CD4-positive, alpha-beta T cell treated with Interleukin-12 subunit alpha and Interleukin-12 subunit beta, for 1 hour (primary cell): ENCODE data around the gene MAD1L1.
A peak's percentile ranks its signal among the peaks of the same experiment; 100 is the strongest.
"Not testable (repeated sequence)": the region's sequence is repeated elsewhere in the genome, so short reads cannot be mapped to it uniquely, and the experiment has no call there.

Experiments used
- DNase-seq: peaks from one replicate; pipeline ENCODE4 v3.0.0-alpha.2; 2020

MAD1L1 gene

DNA sequence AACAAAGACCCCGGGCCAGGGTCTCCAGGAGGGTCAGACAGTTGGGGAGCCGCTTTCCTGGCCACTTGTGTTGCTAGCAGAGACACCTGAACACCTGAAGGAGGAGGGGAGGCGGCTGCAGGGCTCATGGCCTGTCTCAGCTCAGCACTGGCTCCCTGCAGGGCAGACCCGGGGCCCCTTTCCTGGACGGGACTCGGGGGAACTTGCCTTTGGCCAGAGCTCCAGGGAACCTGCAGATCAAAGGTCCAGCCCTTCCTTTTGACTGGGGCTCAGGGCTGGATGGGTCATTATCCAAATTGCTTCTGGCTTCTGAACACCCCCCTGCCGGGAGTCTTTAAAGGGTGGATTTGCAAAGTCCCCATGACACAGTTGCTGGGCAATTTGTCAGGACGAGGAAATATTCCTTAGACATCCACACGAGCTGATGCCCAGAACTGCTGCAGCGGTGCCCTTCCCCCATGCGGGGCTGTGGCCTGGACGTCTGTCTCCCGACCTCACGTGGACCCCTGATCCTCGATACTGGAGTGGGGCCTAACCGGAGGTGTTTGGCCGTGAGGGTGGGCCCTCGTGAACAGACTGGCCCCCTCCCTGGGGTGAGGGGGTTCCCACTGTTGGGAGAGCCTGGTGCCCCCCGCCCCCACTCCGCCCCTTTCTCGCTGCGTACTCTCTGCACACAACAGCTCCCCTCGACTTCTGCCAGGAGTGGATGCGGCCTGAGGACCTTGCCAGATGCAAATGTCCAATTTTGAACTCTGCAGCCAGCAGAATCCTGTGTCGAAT is 368.4 kb downstream of the MAD1L1 start:
- no peak for DNase-seq

DNA sequence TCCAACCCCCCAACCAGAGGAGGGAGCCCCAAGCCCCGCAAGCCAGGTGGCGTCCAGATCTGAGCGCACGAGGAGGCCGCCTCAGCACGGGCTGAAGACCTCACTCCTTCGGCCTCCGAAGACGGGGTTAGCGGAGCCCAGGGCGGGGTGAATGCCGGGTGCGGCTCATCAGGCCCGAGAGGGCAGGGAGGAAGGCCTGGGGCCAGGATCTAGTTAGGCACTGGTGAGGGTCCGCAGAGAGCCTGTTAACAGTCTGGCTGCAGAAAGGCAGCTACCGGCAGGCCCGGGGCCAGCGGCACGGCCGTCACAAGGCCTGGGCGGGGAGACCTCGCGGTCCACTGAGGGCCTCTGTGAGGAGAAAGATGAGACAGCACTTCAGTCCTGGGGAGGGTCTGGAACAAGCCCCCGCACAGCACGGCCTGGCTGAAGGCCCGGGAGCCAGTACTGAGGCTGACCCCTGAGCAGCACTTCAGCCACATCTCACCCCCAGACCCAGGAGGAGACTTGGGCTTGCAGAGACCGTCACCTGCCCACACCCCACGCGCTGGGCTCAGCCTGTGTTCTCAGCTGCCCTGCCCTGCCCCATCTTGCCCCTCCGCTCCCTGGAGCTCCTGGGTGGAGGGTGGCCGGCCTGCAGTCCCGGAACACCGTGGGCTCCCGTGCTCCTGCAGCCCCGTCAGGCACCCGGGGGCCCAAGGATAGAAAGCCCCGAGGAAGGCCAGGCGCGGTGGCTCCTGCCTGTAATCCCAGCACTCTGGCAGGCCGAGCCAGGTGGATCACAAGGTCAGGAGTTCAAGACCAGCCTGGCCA is 369.4 kb downstream of the MAD1L1 start:
- DNase-seq, result no peak

GRCh38 chr7:1862560-1862959 is 370.2 kb downstream of the MAD1L1 start:
- DNase-seq, result no peak

- no peak for DNase-seq
Measured at GRCh38 chr7:1861799-1862458, 370.8 kb downstream of the MAD1L1 start.

- DNase-seq, result not testable (repeated sequence)
Measured at GRCh38 chr7:1860881-1861798, 371.6 kb downstream of the MAD1L1 start.

DNA sequence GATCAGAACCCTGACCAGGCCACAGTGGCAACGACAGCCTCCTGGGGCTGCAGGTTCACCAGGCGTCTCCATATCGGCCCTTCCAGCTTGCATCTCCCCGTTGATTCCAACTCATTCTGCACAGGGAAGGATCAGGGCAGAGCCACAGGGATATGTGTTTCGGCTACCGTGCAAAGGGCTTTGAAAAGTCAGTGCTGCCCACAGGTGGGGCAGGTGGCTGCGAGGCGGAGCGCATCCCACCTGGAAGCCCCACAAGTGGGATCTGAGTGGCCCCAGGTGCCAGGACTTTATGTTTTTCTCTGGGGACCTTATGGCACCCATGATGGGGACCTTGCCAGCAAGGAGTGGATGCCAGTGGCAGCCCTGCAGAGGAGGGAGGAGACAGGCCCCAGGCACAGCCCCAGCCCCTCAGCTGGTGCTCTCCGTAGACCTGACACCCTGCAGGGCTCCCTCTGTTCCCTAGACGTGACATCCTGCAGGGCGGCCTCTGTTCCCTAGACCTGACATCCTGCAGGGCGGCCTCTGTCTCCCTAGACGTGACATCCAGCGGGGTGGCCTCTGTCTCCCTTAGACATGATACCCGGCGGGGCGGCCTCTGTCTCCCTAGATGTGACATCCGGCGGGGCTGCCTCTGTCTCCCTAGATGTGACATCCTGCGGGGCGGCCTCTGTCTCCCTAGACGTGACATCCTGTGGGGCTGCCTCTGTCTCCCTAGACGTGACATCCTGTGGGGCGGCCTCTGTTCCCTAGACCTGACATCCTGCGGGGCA is 373.3 kb downstream of the MAD1L1 start:
- DNase-seq, result no peak

- DNase-seq, result no peak
Measured at GRCh38 chr7:1858435-1859265, 374.1 kb downstream of the MAD1L1 start.

GRCh38 chr7:1857487-1858421 is 375.0 kb downstream of the MAD1L1 start:
- no peak for DNase-seq

DNA sequence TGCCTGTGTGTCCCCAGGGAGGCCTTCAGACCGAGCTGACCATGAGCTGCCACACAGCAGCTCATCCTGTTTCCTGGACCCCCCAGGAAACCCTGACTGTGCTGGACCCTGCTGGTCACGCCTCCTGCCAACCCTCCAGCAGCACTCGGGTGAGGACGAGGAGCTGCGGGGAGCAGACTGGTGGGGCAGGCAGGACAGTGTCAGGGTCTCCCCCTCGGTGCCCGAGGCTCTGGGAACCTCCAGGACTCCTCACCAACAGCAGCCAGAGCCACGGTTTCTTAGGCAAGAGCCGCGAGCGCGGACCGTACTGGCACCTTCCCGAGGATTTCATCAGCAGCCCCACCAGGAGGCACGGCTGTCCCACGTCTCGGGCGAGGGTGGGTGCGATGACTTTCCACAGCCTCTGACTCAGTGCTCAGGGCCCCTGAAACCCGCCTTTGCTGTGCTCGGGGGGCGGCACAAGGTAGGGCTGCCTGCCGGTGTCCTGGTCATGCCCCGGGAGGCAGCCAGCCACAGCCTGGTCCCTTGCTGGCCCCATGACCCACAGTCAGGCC is 375.8 kb downstream of the MAD1L1 start:
- DNase-seq, result no peak

- no peak for DNase-seq
Measured at GRCh38 chr7:1856161-1856887, 376.4 kb downstream of the MAD1L1 start.

DNA sequence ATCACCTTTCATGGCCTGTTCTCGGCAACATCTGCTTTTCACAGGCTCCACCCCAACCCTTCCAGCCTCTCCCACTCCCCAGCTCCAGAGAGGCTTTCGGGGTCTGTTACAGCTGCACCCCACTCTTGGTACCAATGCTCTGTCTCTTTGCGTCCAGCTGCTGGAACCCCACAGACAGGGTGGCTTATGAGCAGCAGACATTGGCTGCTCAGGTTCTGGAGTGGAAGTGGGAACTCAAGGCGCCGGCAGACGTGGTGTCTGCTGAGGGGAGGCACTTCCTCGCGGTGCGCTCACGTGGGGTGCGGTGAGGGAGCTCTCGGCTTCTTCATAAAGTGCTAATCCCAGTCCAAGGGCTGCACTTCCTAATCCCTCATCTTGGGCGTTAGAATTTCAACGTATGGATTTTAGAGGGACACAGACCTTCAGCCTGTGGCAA is 377.0 kb downstream of the MAD1L1 start:
- DNase-seq, result no peak

DNA sequence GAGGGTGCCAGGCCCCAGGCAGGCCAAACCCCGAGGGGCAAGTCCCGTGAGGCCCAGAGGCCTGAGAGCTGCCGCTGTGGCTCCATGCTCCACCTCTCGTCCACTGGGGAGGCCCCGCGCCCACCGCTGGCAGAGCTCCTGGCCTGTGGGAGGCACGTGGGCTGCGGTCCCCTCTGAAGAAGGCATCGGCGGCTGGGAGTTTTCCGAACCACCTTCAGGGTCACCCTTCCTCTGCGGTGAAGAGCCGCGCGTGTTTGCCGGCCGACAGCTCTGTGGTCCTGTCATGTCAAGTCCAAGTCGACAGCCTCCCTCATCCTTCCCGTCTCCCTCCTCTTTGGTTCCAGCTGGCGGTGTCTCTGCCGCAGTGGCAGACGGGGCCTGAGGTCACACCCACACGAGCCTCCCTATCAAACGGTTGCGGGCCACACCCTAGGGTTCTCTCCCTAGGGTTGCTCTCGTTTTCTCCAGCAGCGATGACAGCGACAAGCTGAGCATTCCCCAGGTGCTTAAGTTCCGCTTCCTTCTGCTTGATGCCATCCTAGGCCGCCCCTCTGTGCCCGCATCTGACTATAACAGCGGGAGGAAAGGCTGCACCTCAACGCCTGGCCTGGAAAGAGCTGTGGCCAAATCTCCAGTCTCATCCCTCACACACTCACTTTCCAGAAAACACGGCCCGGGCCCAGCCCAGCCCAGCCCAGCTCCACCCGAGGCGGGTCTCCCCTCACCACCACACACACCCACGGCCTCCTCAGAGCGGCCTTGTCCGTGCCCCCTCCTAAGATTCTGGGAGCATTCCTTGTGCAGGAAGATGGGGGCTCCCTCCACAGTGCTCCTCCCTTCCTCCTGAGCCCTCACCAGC is 377.6 kb downstream of the MAD1L1 start:
- DNase-seq, result no peak

DNA sequence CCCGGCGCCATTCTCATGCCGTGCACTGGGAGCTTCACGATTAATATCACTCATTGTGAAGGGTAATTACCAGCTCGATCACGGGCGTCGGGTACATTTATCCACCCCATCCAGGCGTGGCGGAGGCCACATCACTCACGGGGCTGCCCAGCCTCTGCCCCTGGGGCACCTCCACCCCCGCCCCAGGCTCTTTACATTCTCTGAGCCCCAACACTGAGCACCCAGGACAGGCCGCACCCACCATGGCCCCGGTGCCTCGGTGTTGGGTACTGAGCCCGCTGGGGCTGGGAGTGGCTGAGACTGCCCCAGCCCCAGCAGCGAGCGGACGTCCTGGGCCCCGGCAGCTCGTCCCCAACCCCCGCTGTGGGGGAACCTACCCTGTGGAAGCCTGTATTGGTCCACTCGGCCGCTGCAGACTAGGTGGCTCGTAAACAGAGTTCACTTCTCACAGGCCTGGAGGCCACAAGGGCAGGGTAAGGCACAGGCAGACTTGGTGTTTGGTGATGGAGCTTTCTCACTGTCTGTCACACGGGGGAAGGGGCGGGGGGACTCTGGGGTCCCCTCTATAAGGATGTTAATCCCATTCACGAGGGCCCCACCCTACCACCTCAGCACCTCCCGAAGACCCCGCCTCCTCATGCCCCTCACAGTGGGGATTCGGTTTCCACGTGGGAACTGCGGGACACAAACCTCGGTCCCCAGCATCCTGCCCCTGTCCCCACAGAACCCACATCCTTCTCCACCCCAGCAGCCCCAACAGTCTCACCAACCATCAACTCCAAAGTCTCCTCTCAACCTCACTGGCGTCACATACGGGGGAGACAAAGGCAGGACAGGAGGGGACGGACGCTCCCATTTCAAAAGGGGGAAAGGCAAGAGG is 378.5 kb downstream of the MAD1L1 start:
- DNase-seq, result peak; percentile 9

- no peak for DNase-seq
Measured at GRCh38 chr7:1853431-1853985, 379.2 kb downstream of the MAD1L1 start.

DNA sequence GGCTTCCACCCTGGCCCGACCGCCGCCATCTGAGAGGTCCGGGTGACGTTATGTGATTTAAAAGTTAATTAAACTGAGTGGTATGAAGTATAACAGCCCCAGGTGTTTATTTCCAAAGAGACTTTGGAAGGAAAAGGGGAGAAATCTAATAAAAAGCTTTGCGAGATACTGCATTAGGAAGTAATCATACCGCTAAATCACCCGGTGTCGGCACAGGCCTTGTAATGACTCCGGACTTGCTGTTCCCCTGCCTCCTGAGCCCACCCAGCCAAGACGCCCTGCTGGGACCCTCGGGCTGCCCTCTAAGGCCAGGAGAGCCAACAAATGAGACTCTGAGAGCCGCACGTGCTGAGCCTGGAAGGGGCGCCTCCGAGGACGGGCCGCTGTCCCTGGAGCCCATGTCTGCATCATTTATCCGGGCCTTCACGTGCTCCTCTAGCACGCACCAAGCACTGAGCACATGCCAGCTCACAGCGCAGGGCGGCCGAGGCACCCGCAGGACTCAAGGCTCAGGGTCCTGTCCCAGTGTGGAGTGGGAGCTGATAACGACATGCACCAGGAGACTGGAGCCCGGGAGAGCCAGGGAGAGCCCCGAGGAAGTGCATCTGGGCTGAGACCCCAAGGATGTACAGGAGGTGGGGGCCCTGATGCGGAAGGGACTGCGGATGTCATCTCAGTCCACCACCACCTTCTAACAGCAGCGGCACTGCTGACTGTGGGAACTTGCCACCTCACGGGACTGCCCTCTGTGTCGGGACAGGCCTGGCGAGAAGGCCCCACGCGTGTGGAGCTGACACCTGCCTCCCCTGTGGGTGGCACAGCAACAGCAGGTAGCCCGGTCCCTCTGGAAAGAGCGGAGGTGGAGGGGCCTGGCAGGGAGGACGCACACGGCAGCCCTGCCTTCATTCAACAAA is 380.0 kb downstream of the MAD1L1 start:
- no peak for DNase-seq
